ENCODE results near the gene SIX3.

- TF ChIP-seq POLR2A (IDR thresholded peaks at IDR 0.05; ENCODE audit: low read depth, low read length): no peak
- TF ChIP-seq CTCF (IDR thresholded peaks at IDR 0.05; ENCODE audit: extremely low read depth in 1 of 2, insufficient read depth in 1 of 2, low read depth in 1 of 2, low read length in 2 of 2): no peak
- TF ChIP-seq MYC (IDR thresholded peaks at IDR 0.05; ENCODE audit: low read depth, low read length): no peak
- no peak for TF ChIP-seq MAX (IDR thresholded peaks at IDR 0.05; ENCODE audit: insufficient read depth, insufficient read length)
These were observed 11.0 kb upstream of the SIX3 start for GRCh38 chr2:44930274-44931197.
